ENCODE measurements around the gene SP3.

Gene SP3

GRCh38 chr2:173884025-173884802 is 81.0 kb downstream of the SP3 start:
- no peak for DNase-seq

GRCh38 chr2:173881886-173882285 is 83.3 kb downstream of the SP3 start:
- DNase-seq = no peak

GRCh38 chr2:173881461-173881860 is 83.7 kb downstream of the SP3 start:
- DNase-seq = peak; percentile 14

- DNase-seq = no peak
Measured at GRCh38 chr2:173880561-173880960, 84.6 kb downstream of the SP3 start.

GRCh38 chr2:173876833-173877413 is 88.2 kb downstream of the SP3 start:
- DNase-seq = no peak

GRCh38 chr2:173874894-173875237 is 90.3 kb downstream of the SP3 start:
- DNase-seq = no peak

GRCh38 chr2:173874003-173874893 is 90.9 kb downstream of the SP3 start:
- DNase-seq = no peak

GRCh38 chr2:173872714-173873113 is 92.5 kb downstream of the SP3 start:
- DNase-seq = no peak

- no peak for DNase-seq
Measured at GRCh38 chr2:173869244-173870229, 95.6 kb downstream of the SP3 start.

- DNase-seq = no peak
Measured at GRCh38 chr2:173868406-173868805, 96.8 kb downstream of the SP3 start.

- DNase-seq = peak; percentile 10
Measured at GRCh38 chr2:173866874-173867618, 98.1 kb downstream of the SP3 start.

- DNase-seq = no peak
Measured at GRCh38 chr2:173865971-173866873, 99.0 kb downstream of the SP3 start.

GRCh38 chr2:173862612-173863217 is 102.5 kb downstream of the SP3 start:
- no peak for DNase-seq

GRCh38 chr2:173860566-173860965 is 104.6 kb downstream of the SP3 start:
- DNase-seq = no peak

- no peak for DNase-seq
Measured at GRCh38 chr2:173860082-173860481, 105.1 kb downstream of the SP3 start.

GRCh38 chr2:173858291-173858731 is 106.9 kb downstream of the SP3 start:
- DNase-seq = peak; percentile 18

Measured in NCI-H2029 treated with DMSO at 0.1 percent for 48 hours (cell line).